GM18868 (cell line): Measurements from ENCODE around the gene ETFBKMT.
"Not testable (repeated sequence)": the region's sequence is repeated elsewhere in the genome, so short reads cannot be mapped to it uniquely, and the experiment has no call there.

Experiments
- ATAC-seq: cut with Tn5 transposase; IDR thresholded peaks from one replicate; pipeline ENCODE4 v1.9.1; 2021; ENCODE audit warnings: mild to moderate bottlenecking, moderate library complexity; ENCODE audit not compliant: unreplicated experiment

The ETFBKMT gene

DNA sequence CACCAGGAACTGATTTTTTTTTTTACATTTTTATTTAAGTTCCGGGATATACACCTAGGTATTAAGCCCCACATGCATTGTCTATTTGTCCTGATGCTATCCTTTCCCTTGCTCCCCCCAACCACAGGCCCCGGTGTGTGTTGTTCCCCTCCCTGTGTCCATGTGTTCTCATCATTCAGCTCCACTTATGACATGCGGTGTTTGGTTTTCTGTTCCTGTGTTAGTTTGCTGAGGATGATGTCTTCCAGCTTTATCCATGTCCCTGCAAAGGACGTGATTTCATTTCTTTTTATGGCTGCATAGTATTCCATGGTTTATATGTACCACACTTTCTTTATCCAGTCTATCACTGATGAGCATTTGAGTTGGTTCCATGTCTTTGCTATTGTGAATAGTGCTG, 57.5 kb downstream of the ETFBKMT start:
- not testable (repeated sequence) for ATAC-seq

DNA sequence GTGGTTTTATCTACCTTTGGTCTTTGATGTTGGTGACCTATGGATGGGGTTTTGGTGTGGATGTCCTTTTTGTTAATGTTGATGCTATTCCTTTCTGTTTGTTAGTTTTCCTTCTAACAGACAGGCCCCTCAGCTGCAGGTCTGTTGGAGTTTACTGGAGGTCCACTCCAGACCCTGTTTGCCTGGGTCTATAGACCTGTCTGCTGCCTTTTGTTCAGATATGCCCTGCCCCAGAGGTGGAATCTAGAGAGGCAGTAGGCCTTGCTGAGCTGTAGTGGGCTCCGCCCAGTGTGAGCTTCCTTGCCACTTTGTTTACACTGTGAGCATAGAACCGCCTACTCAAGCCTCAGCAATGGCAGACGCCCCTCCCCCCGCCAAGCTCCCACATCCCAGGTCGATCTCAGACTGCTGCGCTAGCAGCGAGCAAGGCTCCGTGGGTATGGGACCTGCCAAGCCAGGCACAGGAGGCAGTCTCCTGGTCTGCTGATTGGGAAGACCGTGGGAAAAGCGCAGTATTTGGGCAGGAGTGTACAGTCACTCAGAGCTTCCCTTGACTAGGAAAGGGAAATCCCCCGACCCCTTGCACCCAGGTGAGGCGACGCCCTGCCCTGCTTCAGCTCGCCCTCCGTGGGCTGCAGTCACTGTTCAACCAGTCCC, 59.2 kb downstream of the ETFBKMT start:
- ATAC-seq: not testable (repeated sequence)

DNA sequence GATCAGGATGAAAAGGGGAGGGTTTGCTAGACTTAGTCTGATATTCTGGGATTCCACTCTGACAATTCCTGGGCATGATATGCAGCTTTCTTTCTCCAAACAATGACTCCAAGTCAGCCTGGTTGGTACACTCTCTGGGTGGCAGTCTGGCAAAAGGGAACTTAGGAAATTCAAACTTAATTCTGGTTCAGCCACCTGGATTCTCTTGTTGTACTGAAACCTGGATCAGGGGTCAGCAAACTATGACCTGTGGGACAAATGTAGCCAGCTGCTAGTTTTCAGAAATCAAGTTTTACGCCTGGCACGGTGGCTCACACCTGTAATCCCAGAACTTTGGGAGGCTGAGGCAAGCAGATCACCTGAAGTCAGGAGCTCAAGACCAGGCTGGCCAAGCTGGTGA, 63.1 kb downstream of the ETFBKMT start:
- no peak for ATAC-seq
